Peyer's patch (tissue), 4 donors: ENCODE data around the gene CYP20A1. TPM values are rescaled to one million over a fixed set of nuclear protein-coding genes. Genes with fewer than 3 reads are reported as not detected.
"Not testable (repeated sequence)": the region's sequence is repeated elsewhere in the genome, so short reads cannot be mapped to it uniquely, and the experiment has no call there.

Source experiments
- DNase-seq, 3 donors: peaks; one replicate each; pipeline ENCODE4 v3.0.0-alpha.2; 2017 to 2019
- H3K27ac ChIP-seq, 4 donors: fragments of 200-600 bp; sonication (generic); one replicate each; pipeline ENCODE4 v1.5.1; 2016 to 2019
- H3K27me3 ChIP-seq, 2 donors: fragments of 200-600 bp; sonication (generic); one replicate each; pipeline ENCODE4 v1.5.1; 2019
- H3K36me3 ChIP-seq, 3 donors: fragments of 200-600 bp; sonication (generic); one replicate each; pipeline ENCODE4 v1.5.1; 2016 to 2019
- H3K4me1 ChIP-seq, 4 donors: fragments of 200-600 bp; sonication (generic); one replicate each; pipeline ENCODE4 v1.5.1; 2016 to 2019
- H3K4me3 ChIP-seq, 4 donors: fragments of 200-600 bp; sonication (generic); 1 replicate in 3 of 4; 2 replicates in 1 of 4; pipeline ENCODE4 v1.5.1; 2016 to 2019; ENCODE audit warnings: mild to moderate bottlenecking in 1 of 4
- H3K9me3 ChIP-seq, 4 donors: fragments of 200-600 bp; sonication (generic); one replicate each; pipeline ENCODE4 v1.5.1; 2016 to 2019; ENCODE audit warnings: mild to moderate bottlenecking in 1 of 4
- CTCF ChIP-seq, 6 experiments: fragments of 450-650 bp in 4 of 6; fragments of 200-600 bp in 2 of 6; sonication (generic) in 1 of 6; IDR thresholded peaks; one replicate each; pipeline ENCODE4 v1.5.1; 2017 to 2019; ENCODE audit warnings: antibody characterized with exemption in 6 of 6, mild to moderate bottlenecking in 3 of 6, moderate library complexity in 1 of 6
- POLR2A ChIP-seq, 2 donors: fragments of 450-650 bp; IDR thresholded peaks; one replicate each; pipeline ENCODE4 v1.5.1; 2017; ENCODE audit warnings: antibody characterized with exemption in 2 of 2, mild to moderate bottlenecking in 2 of 2, moderate library complexity in 2 of 2
- total RNA-seq, 4 donors: library from RNA; depleted of rRNA; stranded (reverse); fragments of >200 nt; gene quantifications; one replicate each; pipeline ENCODE4 v1.1.0, GENCODE V29; 2016

Gene CYP20A1
- total RNA-seq, 4 donors from 2014 or later, result 21.4 to 32.2 (median 25.3) TPM

GRCh38 chr2:203238292-203238703, 520 bp upstream of the CYP20A1 start:
- peak overlapping the region; percentile 90 to 96 (median 94) for H3K27ac ChIP-seq
- H3K36me3 ChIP-seq, result no peaks in the 10 kb centered on the region
- no peak for TF ChIP-seq CTCF (IDR thresholded peaks at IDR 0.05)
- no peak for TF ChIP-seq POLR2A (IDR thresholded peaks at IDR 0.05)
- H3K4me3 ChIP-seq, result peak overlapping the region; percentile 55 to 84 (median 65)
- H3K9me3 ChIP-seq, result no peaks in the 10 kb centered on the region
- no peak for DNase-seq
- H3K4me1 ChIP-seq, result peaks cover 0 to 13% (median 1%) of the 10 kb centered on the region in 4 donors
- no peaks in the 10 kb centered on the region for H3K27me3 ChIP-seq

DNA sequence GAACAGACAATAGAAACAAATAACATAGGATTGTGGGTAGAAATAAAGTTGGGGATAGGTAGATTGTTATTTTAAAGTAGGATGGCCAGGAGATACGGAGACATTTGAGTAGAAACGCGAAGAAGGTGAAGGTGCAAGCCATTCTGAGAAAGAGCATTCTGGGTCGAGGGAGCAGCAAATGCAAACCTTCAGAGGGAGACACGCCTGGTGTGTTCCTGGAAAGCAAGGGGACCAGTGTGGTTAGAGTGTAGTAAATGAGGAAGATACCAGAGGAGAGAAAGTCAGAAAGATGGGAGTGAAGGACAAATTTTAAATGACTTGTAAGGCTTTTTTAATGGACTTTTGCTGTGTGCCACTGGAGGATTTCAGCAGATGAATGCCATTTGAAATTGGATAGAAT, 1.7 kb downstream of the CYP20A1 start:
- DNase-seq, result no peak
- H3K9me3 ChIP-seq, result no peaks in the 10 kb centered on the region
- peak overlapping the region in 1 of 4 donors; percentile 84 for H3K4me3 ChIP-seq
- no peak overlapping the region for H3K27ac ChIP-seq
- H3K27me3 ChIP-seq, result no peaks in the 10 kb centered on the region
- TF ChIP-seq POLR2A (IDR thresholded peaks at IDR 0.05) (no peak), CTCF (IDR thresholded peaks at IDR 0.05) (no peak)
- peaks cover 0 to 13% (median 1%) of the 10 kb centered on the region in 4 donors for H3K4me1 ChIP-seq
- H3K36me3 ChIP-seq, result peaks cover 0 to 4% (median 0%) of the 10 kb centered on the region in 3 donors

DNA sequence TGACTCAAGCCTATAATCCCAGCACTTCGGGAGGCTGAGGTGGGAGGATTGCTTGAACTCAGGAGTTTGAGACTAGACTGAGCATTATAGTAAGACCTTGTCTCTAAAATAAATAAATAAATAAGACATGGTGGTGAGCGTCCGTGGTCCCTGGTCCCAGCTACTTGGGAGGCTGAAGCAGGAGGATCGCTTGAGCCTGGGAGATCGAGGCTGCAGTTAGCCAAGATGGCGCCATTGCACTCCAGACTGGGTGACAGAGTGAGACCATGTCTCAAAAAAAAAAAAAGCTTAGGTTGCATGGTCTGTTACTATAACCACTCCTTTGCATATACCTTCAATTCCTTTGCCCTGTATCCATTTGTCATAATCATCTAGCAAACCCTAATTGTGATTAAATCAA, 3.7 kb downstream of the CYP20A1 start:
- no peaks in the 10 kb centered on the region for H3K27me3 ChIP-seq
- peaks cover 0 to 13% (median 1%) of the 10 kb centered on the region in 4 donors for H3K4me1 ChIP-seq
- H3K27ac ChIP-seq, result no peak overlapping the region
- TF ChIP-seq POLR2A (IDR thresholded peaks at IDR 0.05) (no peak), CTCF (IDR thresholded peaks at IDR 0.05) (no peak)
- no peak overlapping the region for H3K4me3 ChIP-seq
- peaks cover 0 to 14% (median 0%) of the 10 kb centered on the region in 3 donors for H3K36me3 ChIP-seq
- DNase-seq, result no peak
- no peaks in the 10 kb centered on the region for H3K9me3 ChIP-seq

DNA sequence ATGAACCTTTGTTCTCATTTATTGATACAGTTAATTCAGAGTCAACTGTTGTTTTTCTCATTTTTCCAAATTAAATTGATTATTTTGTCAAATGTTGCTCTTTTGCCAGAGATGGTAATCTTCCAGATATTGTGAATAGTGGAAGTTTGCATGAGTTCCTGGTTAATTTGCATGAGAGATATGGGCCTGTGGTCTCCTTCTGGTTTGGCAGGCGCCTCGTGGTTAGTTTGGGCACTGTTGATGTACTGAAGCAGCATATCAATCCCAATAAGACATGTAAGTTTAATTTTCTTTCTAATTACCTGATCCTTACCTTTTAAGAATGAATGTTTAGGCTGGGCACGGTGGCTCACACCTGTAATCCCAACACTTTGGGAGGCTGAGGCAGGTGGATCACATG, 7.8 kb downstream of the CYP20A1 start:
- H3K9me3 ChIP-seq, result no peaks in the 10 kb centered on the region
- H3K27me3 ChIP-seq, result no peaks in the 10 kb centered on the region
- H3K4me1 ChIP-seq, result no peaks in the 10 kb centered on the region
- peaks cover 0 to 36% (median 0%) of the 10 kb centered on the region in 3 donors for H3K36me3 ChIP-seq
- DNase-seq, result no peak
- TF ChIP-seq CTCF (IDR thresholded peaks at IDR 0.05) (no peak), POLR2A (IDR thresholded peaks at IDR 0.05) (no peak)
- H3K4me3 ChIP-seq, result no peak overlapping the region
- H3K27ac ChIP-seq, result no peak overlapping the region

DNA sequence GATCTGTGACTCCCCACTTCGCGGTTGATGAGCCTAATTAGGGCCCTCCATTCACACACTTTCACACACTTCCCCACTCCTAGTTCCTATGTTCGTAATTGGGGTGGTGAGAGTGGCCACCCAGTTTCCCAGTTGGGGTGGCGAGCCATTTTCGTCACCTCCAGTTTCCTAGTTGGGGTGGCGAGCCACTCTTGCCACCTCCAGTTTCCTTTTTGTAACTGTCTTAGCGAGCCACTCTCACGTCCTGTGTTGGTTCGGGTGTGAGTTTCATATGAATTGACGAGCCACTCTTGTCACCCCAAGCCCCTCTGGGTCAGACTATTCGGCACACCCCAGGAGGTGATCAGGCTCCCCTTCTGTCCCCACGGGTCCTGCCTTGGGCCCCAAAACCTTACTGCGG, 14.0 kb downstream of the CYP20A1 start:
- DNase-seq, result no peak
- Histone ChIP-seq H3K9me3 (no peaks in the 10 kb centered on the region), H3K27me3 (no peaks in the 10 kb centered on the region), H3K4me1 (no peaks in the 10 kb centered on the region), H3K27ac (no peak overlapping the region), H3K4me3 (no peak overlapping the region), H3K36me3 (peaks cover 0 to 71% (median 0%) of the 10 kb centered on the region in 3 donors)
- TF ChIP-seq CTCF (IDR thresholded peaks at IDR 0.05) (no peak), POLR2A (IDR thresholded peaks at IDR 0.05) (no peak)

DNA sequence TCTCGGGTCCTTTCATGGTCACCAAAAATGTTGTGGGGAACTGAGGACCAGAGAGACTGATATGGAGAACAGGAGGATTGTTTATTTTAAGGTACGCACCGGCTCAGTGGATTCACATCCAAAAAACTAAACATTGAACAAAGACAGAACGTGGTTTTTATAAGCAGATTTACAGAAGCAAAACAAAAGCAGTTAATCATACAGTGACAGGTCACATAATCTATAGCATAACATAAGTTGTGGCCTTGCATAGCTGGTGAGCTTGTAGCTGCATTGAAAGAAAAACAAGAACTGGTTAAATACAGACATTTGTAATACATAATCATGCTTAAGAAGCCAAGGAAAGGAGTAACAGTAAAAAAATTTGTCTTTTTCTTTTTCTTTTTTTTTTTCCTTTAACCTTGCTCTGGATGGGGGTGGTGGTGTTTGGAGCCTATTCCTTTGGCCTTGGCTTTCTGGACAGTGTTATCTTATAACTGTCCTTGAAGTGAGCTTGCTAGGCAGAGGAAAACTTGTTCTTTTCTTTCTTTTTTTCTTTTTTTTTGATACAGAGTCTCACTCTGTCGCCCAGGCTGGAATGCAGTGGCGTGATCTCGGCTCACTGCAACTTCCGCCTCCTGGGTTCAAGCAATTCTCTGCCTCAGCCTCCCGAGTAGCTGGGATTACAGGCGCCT, 14.7 kb downstream of the CYP20A1 start:
- H3K4me1 ChIP-seq, H3K27ac ChIP-seq, H3K4me3 ChIP-seq, DNase-seq, H3K9me3 ChIP-seq, H3K27me3 ChIP-seq: not testable (repeated sequence)
- H3K36me3 ChIP-seq, result peaks cover 0 to 72% (median 0%) of the 10 kb centered on the region in 3 donors
